Activated CD4-positive, alpha-beta T cell treated with anti-CD3 and anti-CD28 coated beads, Interleukin-2, amount 50 U/mL, for 24 hours (primary cell): ENCODE results near the gene KCNMA1.
"Not testable (repeated sequence)": the region's sequence is repeated elsewhere in the genome, so short reads cannot be mapped to it uniquely, and the experiment has no call there.

Experiments used
- DNase-seq, 2 donors: peaks; one replicate each; pipeline ENCODE4 v3.0.0-alpha.2; 2020; ENCODE audit warnings: low read depth in 1 of 2, low spot score in 1 of 2

The KCNMA1 gene

DNA sequence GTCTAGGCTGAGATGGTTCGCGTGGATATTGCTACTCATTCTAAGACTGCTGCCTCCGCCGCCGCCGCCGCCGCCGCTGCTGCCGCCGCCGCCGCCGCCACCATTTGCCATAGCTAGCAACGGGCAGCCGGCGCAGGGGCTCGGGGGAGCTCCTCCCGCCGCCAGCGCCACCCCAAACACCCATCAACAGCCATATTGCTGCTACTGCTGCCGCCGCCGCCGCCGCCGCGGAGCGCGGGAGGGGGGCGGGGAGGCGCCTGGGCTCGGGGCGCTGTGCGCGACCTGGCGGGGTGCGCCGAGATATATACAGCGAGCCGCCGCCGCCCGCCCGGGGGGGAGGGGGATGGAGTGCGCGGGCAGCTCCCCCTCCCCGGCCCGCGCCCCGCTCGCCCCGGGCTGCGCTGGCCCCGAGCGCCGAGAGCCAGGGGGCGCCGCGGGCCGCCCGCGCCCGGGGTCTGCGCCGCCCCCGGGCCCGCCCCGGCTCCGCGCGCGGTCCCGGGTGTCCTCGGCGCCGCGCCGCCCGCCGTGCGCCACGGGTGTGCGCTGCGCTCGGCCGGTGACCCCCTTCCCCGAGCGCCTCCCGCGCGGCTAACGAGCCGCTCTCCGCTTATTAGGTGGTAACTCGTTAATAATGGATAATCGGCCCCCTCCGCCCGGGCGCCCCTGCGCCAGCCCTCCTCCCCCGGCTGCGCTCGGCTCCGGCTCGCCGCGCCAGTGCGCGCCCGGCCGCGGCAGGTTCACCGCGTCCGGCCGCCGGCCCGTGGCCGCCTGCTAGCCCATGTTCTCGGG, at the start of gene KCNMA1:
Gene KCNMA1, minus strand, starts transcription at position 277 of the 789 bp plus-strand sequence.
- no peak for DNase-seq

DNA sequence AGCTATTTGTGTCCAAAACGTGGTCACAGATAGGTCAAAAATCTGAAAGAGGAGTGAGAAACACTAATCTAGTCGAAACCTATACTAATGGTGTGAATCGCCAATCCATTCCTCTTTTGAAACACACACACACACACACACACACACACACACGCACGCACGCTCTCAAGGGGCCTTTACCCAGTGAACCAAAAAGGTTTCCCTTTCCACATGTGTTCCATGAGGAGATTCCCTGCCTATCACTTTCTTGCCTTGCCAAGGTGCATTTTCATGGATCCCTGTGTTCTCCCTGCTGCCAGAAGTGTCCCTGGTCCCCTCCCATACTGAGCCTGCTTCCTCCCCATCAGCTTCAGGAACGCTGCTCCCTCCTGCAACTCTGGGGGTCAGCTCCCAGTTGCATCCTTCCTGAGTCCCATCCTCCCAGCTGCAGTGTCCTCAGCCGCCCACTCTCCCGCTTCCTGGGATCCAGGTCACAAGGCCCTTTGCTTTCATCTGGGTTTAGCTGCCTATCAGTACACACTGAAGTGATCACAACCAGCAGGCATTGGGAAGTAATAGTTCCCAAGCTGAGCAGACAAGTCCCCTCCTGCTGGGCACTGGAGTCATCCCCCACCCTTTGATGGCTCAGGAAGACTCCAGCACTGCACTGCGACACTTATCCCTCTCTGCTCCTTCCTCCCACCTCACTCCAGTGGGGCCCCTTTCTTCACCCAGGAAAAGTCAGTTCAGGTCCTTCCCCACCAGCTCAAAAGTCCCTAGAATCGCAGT, 49.2 kb upstream of the KCNMA1 start:
- DNase-seq, result no peak

DNA sequence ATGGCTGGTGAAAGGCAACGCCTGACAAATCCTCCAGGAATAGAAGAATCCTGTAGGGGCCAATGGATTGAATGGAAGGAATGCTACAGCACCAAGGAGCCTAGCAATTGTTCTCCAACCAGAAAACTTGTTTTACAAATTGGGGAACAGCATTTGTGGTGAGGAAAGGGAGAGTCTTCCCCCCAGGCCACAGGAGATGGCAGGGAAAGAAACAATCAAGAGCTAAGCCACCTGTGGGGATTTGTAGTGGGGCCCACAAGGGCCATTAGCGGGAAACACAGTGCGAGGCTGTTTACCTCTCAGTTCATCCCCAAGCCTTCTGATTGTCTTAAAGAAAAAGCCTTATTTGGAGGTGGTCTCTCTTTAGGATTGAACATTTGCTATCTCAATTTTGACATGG, 48.5 kb upstream of the KCNMA1 start:
- no peak for DNase-seq

DNA sequence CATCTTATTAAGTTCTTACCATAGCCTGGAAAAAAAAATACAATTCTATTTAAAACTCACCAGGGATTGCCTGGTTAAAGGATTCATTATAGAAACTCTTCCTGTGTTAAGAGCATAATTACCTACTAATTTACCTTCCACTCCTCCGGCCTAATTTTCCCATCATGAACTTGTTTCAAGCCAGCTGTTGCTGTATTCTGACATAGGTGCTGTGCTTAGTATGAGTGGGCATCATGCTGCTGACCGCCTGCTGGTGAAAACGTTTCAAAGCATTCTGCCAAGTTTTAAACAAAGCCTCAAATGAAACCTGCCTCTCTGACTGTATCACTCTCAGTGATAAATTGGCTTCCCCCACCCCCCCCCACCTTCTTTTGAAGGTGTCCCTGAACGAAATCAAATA, 47.8 kb upstream of the KCNMA1 start:
- DNase-seq, result no peak

DNA sequence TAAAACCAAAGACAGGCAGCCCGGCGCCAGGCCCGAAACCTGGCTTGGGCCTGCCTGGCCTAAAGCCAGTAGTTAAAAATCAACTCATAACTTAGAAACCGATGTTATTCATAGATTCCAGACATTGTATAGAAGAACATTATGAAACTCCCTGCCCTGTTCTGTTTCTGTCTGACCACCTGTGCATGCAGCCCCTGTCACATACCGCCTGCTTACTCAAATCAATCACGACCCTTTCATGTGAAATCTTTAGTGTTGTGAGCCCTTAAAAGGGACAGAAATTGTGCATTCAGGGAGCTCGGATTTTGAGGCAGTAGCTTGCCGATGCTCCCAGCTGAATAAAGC, 45.5 kb upstream of the KCNMA1 start:
- not testable (repeated sequence) for DNase-seq

DNA sequence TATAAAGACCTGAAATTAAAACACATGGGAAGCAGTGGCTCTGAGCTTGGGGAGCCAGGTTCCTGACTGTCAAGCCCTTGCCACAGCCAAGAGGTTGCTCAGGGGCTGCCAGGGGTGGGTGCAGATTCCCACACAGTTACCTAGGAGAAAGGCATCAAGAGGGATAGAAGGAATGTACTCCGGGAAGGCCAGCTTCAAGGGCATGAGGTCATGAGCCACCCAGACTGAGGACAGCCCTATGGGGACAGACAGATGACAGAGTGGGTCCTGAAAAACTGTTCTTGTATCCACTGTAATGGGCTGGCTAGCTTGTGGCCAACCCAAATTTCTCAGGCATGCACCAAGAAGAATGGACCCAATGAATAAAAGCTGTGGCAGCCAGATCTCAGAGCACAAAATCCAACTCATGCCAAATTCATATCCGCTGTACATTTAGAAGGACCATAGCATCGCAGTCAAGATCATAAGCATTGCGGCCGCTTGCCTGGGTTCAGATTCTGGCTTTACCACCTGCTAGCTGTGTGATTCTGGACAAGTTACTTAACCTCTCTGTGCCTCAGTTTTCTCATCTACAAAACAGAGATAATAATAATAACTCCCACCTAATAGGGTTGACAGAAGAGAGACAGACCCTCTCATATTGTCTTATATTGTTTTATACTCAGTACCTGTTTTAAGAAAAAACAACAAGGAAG, 44.9 kb upstream of the KCNMA1 start:
- no peak for DNase-seq

DNA sequence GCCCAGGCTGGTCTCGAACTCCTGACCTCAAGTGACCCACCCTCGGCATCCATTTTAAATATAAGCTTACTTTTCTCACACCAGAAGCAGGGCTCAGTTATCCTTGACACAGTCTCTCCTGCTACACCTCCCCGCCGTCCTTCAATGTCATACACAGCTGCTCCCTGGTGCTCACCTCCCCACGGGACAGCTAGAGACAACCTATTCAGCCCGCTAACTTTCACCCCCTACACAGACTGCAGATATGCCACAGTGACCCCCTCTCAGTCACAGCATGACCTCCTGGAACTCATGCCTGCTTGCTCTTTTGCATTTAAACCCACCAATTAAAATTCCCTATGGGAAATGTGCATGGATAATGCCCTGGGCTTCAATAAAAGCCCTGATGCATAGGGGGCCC, 44.2 kb upstream of the KCNMA1 start:
- no peak for DNase-seq

DNA sequence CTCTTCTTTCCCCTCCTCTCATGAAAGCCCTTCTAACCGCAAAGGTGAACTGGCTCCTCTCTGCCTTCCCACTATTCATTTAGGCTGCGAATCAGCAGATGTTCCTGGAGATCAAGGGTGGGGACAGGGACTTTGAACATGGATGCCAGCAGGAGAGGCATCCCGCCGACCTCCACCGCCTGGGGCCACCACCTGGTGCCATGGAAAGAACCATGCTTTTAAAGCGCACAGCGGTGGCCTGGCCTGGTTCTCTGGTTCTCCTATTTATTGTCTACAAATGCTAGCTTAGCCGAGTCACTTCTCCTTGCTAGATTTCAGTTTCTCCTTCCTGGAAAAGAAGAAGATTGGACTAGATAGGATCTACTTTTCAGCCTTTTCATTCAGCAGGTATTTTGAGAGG, 43.2 kb upstream of the KCNMA1 start:
- no peak for DNase-seq

DNA sequence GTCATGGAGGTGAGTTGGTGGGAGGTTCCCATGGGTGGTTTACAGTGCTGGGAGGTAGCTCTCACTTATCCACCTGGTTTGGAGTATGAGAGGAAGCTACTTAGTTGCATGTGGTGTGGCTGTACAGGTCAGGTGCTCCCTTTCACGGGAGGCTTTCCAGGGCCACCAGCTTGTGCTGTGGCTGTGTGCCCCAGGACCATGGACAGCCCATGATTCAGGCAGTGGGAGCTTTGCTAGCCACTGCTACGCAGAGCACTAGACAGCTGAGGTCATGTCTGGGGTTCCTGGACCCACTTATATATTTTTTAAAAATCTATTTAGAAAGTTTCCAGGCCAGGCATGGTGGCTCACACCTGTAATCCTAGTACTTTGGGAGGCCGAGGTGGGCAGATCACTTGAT, 42.5 kb upstream of the KCNMA1 start:
- no peak for DNase-seq

DNA sequence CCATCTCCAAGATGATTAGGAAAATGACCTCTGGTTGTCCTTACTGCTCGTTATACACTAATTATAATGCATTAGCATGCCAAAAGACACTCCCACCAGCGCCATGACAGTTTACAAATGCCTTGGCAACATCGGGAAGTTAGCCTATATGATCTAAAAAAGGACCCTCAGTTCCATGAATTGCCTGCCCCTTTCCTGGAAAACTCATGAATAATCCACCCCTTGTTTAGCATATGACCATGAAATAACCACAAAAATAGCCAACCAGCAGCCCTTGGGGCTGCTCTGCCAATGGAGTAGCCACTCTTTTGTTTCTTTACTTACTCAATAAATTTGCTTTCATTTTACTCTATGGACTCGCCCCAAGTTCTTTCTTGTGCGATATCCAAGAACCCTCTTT, 41.6 kb upstream of the KCNMA1 start:
- DNase-seq, result no peak

DNA sequence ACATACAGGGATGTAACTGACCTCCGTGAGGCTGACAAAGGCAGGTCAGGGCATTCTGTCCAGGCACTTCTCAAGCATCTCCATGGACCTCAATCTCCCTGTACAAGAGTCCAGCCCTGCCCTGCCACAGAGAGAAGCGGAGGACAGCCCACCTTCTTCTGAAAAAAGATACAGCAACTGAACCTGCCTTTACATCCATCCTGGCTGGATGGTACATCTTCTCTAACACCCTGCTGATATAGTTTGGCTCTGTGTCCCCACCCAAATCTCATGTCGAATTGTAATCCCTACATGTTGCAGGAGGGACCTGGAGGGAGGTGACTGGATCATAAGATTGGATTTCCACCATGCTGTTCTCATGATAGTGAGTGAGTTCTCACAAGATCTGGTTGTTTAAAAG, 40.5 kb upstream of the KCNMA1 start:
- no peak for DNase-seq

DNA sequence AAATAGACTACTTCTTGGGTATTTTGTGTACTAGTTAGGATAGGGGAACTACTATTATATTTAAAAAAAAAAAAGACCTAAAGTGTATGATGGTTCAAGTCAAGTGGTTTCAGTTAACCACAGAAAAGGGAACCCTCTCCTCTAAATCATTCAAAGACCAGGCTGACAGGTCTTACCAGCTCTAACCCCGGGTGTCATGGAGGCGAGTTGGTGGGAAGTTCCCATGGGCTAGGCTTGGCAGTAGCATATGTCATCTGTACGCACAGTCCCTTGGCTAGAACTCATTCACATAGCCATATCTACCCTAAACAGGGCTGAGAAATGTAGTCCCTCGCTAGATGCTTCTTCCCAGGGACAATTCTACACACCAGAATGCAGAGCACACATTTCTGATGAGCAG, 37.7 kb upstream of the KCNMA1 start:
- DNase-seq, result no peak

DNA sequence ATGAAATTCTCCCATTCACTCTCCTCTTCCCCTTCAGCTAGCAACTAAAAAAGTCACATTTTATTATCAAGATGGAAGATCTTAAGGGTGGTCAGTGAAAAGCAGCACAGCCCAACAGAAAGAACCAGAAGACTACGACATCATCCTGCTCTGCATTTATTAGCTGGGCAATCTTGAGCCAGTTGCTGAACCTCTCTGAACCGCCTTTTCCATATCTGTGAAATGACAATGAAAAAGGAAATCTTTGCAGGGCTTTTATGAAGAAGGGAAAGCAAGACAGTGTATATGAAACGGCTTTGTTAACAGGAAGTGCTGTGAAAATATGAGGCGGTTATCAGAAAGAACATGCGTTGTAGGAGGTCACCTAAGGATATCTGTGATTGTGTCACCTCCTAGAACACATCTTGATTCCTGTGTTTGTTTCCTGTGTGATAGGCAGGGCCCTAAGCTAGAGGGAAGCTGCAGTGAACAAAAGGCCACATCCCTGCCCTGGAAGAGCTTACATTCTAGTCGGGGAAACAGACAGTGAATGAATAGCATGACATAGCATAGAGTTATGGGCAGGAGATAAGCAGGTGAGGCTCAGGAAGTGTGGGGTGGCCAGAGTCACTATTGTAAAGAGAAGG, 36.0 kb upstream of the KCNMA1 start:
- no peak for DNase-seq

DNA sequence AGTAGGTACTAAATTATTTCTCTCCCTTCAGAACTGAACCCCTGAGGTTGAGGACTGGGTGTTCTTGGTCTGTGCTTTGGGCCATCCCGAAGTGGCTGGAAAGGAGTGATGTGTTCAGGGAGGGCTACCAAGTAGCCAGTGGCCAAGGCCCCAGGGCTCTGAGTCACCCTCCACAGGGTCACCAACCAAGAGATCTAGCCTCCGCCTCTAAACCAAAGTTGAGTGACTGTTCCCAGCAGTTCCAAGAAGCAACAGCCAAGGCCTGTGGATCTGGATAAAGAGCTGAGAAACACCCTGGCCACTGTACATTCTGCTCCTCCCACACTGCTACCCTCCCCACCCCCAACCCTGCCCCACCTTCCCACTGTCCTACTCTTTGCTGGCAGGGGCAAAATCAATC, 35.5 kb upstream of the KCNMA1 start:
- DNase-seq, result no peak

DNA sequence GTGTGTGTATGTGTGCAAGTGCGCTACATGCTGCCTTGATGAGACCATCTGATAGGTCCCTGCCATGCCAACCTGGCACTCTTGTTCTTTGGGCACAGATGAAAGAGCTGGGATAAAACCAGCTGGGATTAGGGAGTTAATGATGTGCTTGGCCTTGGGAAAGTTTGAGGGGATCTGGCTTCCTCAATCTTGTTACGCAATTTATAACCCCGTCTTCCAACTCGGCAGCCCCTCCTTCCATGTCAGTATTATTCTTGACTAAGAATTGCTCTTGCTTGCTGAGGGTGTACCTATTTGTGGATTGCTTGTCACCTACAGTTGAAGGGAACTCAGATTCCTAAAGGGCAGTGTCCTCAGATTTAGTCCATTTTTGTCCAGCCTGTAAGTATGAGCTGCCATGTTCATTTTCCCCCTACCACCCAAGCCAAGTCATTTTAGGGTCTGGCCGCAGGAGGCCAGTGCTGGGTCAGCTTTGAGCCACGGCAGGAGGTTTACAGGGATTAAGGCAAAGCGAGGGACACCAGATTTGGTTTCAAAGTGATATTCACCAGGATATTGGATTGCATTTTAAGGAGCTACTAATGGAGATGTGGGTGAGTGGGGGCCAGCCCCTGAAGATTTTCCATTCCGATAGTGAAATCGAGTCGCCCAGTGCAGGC, 34.1 kb upstream of the KCNMA1 start:
- no peak for DNase-seq

DNA sequence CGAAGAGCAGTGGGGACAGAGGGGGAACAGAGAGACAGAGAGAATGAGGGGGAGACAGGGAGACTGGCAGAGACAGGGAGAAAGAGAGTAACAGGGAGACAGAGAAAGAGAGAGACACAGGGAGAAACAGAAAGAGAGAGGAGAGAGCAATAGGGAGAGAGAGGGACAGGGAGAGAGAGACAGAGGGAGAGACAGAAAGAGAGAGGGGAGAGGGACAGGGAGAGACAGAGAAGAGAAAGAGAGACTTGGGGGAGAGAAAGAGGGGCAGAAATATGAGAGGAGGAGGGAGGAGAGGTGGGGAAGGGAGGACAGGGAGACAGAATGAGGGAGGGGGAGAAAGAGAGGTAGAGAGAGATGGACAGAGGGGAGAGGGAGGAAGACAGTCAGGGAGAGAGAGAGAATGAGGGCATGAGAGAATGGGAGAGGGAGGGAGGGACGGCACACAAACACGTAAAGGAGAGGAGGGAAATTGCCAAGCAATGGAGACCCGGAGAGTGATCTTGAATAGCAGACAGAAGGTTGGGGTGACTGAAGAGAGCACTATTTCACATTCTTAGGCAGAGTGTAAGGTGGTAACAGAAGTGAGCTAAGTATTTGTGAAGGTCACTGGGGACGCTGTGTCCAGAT, 33.3 kb upstream of the KCNMA1 start:
- no peak for DNase-seq

DNA sequence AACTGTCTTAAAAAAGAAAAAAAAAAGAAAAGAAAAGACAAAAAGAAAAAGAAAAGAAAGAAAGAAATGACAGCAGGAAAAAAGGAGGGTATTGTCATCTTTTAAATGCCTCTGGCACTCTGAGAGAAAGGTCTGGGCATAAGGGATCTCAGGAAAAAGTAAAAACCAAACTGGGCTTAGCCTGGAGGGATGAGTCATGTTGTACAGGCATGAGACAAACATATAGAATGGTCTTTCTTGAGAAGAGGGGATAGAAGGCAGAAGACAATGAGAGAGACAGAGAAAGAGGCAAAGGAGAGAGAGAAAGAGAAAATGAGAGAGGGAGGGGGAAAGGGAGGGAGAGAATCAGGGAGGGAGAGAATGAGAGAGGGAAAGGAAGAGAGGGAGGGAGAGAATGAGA, 32.3 kb upstream of the KCNMA1 start:
- DNase-seq, result no peak

DNA sequence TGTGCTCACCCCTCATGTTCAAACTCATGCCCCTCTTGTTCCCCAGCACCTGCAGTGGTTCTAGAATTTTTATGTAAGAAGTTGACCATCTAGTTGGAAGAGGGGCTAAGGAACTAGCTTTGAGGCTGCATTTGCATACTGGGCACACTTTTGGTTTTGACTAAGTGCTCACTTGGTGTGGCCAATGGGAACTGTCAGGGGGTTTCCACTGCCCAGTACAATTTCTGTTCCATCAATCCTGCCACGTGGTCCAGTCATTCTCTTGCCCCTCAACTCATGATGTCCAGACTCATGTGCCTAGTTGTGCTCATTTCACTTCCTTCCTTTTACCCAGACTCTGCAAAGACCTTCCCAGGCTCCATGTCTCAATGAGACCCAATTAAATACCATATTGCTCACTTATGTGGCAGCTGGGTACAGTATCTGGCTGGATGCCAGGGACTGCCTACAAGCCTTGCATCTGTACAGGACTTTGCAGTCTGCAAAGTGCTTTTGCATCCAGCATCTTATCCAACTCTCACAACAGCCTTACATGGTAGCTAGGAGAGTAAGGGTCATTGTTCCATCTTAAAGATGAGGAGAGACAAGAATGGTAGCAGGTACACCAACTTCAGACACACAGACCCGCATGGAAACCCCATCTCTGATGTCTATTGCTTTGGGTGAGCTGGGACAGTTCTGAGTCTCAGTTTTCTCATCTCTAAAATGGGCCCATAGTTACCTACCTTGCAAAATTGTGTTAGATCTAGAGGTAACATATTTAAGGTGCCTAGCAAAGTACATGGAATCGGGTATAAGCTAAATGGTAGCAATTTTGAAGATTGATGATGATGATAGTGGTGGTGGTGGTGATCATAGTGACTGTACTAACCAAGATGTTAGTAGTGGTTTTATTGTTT, 30.1 kb upstream of the KCNMA1 start:
- no peak for DNase-seq

DNA sequence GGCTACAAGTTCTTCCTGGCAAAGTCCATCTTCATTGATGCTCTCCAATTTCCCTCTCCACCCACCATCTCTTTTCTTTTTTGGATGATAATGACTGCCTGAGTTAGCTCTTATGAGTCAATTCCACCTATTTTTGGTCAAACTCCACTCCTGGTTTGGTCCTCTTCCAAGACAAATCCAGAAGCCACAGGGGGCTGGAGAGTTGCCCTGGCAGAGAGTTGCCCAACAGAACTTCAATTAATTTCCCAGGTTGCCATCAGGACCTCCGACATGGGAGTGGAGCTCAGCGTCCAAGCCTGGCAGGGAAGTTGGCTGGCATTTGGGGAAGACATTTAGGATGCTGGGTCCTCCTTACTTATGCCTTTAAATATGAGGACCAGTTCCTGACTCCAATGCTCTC, 29.2 kb upstream of the KCNMA1 start:
- no peak for DNase-seq

DNA sequence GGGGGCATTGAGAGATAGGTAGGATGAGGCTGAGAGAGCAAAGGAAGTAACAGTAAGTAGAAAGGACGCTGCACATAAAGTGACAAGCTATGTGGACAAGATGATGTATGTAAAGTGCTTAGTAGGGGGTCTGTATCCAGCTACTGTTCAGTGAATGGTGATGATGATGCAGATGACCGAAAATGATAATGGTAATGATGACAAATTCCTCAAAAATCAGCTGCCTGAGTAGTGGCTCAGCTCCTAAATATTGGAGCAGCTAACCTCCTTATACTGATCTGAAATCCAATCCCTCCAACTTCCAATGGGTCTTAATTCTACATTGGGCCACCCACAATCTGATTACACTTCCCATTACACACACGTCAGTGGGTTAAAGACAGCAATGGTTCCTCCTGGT, 27.1 kb upstream of the KCNMA1 start:
- DNase-seq, result no peak
